SK-N-SH (cell line): ENCODE data around the gene AKR1A1. TPM values are rescaled to one million over a fixed set of nuclear protein-coding genes. Genes with fewer than 3 reads are reported as not detected.

Source experiments
- CTCF ChIA-PET: fragments of 300-600, 350-600 bp; formaldehyde crosslinking; extraction: SDS; loops from one replicate; lab custom pipeline; 2021; lab: Yijun Ruan, JAX
- POLR2A ChIA-PET: fragments of 350-600 bp; sonication (Branson Sonifier 250); formaldehyde crosslinking; extraction: SDS; loops from one replicate; lab custom pipeline; 2020; ENCODE audit warnings: antibody characterized with exemption, inconsistent platforms; lab: Yijun Ruan, JAX
- DNase-seq: peaks from one replicate; pipeline ENCODE4 v3.0.0; 2012
- H2AFZ ChIP-seq: fragments of 200-600 bp; sonication (generic); 2 replicates; pipeline ENCODE4 v1.8.1; 2016; ENCODE audit warnings: antibody characterized with exemption, mild to moderate bottlenecking, low read depth
- H3F3A ChIP-seq: fragments of 200-600 bp; sonication (generic); replicated peaks from 2 replicates; pipeline ENCODE3; 2016; ENCODE audit warnings: antibody characterized with exemption, mild to moderate bottlenecking; ENCODE audit not compliant: insufficient read depth
- H3K27ac ChIP-seq, 2 experiments: fragments of 200-500 bp in 1 of 2; fragments of 200-600 bp in 1 of 2; sonication (Bioruptor generic) in 1 of 2; sonication (generic), shearing (Covaris generic) in 1 of 2; 2 replicates each; pipeline versions ENCODE4 v1.5.1 to v1.6.1; 2014 to 2016; ENCODE audit warnings: low read depth in 2 of 2, inconsistent platforms in 1 of 2, low read length in 1 of 2, mild to moderate bottlenecking in 1 of 2, mixed read lengths in 1 of 2
- H3K27me3 ChIP-seq: fragments of 200-600 bp; sonication (generic), shearing (Covaris generic); 2 replicates; pipeline ENCODE4 v1.6.1; 2016; ENCODE audit warnings: mixed run types; ENCODE audit not compliant: insufficient read depth
- H3K36me3 ChIP-seq, 2 experiments: fragments of 200-500 bp in 1 of 2; fragments of 200-600 bp in 1 of 2; sonication (Bioruptor generic) in 1 of 2; sonication (generic) in 1 of 2; replicated peaks in 1 of 2; 2 replicates each; pipeline versions ENCODE3 to v1.5.1; 2014 to 2016; ENCODE audit warnings: low read length in 1 of 2, mild to moderate bottlenecking in 1 of 2; ENCODE audit not compliant: insufficient read depth in 2 of 2, control insufficient read depth in 1 of 2
- H3K4me1 ChIP-seq, 2 experiments: fragments of 200-500 bp in 1 of 2; fragments of 200-600 bp in 1 of 2; sonication (Bioruptor generic) in 1 of 2; sonication (generic), shearing (Covaris generic) in 1 of 2; 2 replicates each; pipeline versions ENCODE4 v1.5.1 to v1.6.1; 2014 to 2016; ENCODE audit warnings: low read depth in 1 of 2, low read length in 1 of 2, mixed run types in 1 of 2; ENCODE audit not compliant: insufficient read depth in 2 of 2, control insufficient read depth in 1 of 2
- H3K4me2 ChIP-seq: fragments of 200-600 bp; sonication (generic), shearing (Covaris generic); 2 replicates; pipeline ENCODE4 v1.6.1; 2017; ENCODE audit warnings: mixed run types
- H3K4me3 ChIP-seq, 2 experiments: fragments of 200-500 bp in 1 of 2; fragments of 200-600 bp in 1 of 2; sonication (Bioruptor generic) in 1 of 2; sonication (generic), shearing (Covaris generic) in 1 of 2; 2 replicates each; pipeline versions ENCODE4 v1.5.1 to v1.8.1; 2014 to 2016; ENCODE audit warnings: low read depth in 2 of 2, inconsistent platforms in 1 of 2, low read length in 1 of 2, mild to moderate bottlenecking in 1 of 2, mixed read lengths in 1 of 2, moderate library complexity in 1 of 2
- H3K79me2 ChIP-seq: fragments of 200-600 bp; sonication (generic); 2 replicates; pipeline ENCODE4 v1.8.1; 2017; ENCODE audit warnings: mild to moderate bottlenecking; ENCODE audit not compliant: insufficient read depth
- H3K9ac ChIP-seq: fragments of 200-600 bp; sonication (generic); 2 replicates; pipeline ENCODE4 v1.6.1; 2017; ENCODE audit warnings: mixed run types
- H3K9me2 ChIP-seq: fragments of 200-600 bp; sonication (generic); 2 replicates; pipeline ENCODE4 v1.6.1; 2017; ENCODE audit warnings: mixed run types
- H3K9me3 ChIP-seq: fragments of 200-600 bp; sonication (generic); 2 replicates; pipeline ENCODE4 v1.6.1; 2017; ENCODE audit warnings: mixed run types, mild to moderate bottlenecking, moderate library complexity
- H4K20me1 ChIP-seq: fragments of 200-600 bp; sonication (generic); 2 replicates; pipeline ENCODE4 v1.6.1; 2017; ENCODE audit warnings: mild to moderate bottlenecking, mixed run types; ENCODE audit not compliant: insufficient read depth
- CHD2 ChIP-seq: fragments of 150-350 bp; IDR thresholded peaks from 2 replicates; pipeline ENCODE4 v1.6.1; 2018; ENCODE audit warnings: low read length; ENCODE audit not compliant: partially characterized antibody
- ELF1 ChIP-seq: IDR thresholded peaks from 2 replicates; pipeline ENCODE4 v1.4.0; 2012
- EP300 ChIP-seq, 2 experiments: IDR thresholded peaks; 2 replicates each; pipeline versions ENCODE4 v1.4.0 to v1.6.1; 2012; ENCODE audit warnings: borderline replicate concordance in 1 of 2, low read depth in 1 of 2, low read length in 1 of 2
- FOSL2 ChIP-seq: IDR thresholded peaks from 2 replicates; pipeline ENCODE4 v1.4.0; 2012; ENCODE audit warnings: low read depth, mild to moderate bottlenecking, moderate library complexity, borderline replicate concordance
- GABPA ChIP-seq: IDR thresholded peaks from 2 replicates; pipeline ENCODE4 v1.4.0; 2012; ENCODE audit warnings: low read depth, mild to moderate bottlenecking
- GATA2 ChIP-seq: sonication (generic); formaldehyde crosslinking; IDR thresholded peaks from 2 replicates; pipeline ENCODE4 v1.5.0; 2020; ENCODE audit warnings: mild to moderate bottlenecking, missing genetic modification reagents
- IRF3 ChIP-seq: fragments of 150-350 bp; IDR thresholded peaks from 2 replicates; pipeline ENCODE4 v1.6.1; 2016; ENCODE audit warnings: mild to moderate bottlenecking, low read depth, low read length
- JUND ChIP-seq: IDR thresholded peaks from 2 replicates; pipeline ENCODE4 v1.4.0; 2012
- MEF2A ChIP-seq: IDR thresholded peaks from 2 replicates; pipeline ENCODE4 v1.4.0; 2012; ENCODE audit warnings: low read depth, borderline replicate concordance
- MXI1 ChIP-seq: IDR thresholded peaks from 2 replicates; pipeline ENCODE4 v1.6.1; 2012; ENCODE audit warnings: mild to moderate bottlenecking, low read depth, low read length, improper control_type of control experiment
- NFIC ChIP-seq: IDR thresholded peaks from 2 replicates; pipeline ENCODE4 v1.4.0; 2012; ENCODE audit warnings: borderline replicate concordance
- POLR2AphosphoS5 ChIP-seq: IDR thresholded peaks from 2 replicates; pipeline ENCODE4 v1.6.1; 2012; ENCODE audit warnings: low read depth, low read length
- RAD21 ChIP-seq: IDR thresholded peaks from 2 replicates; pipeline ENCODE4 v1.6.1; 2012; ENCODE audit warnings: mild to moderate bottlenecking, low read length
- RCOR1 ChIP-seq: fragments of 150-350 bp; IDR thresholded peaks from 2 replicates; pipeline ENCODE4 v1.6.1; 2017; ENCODE audit warnings: antibody characterized with exemption, low read length
- REST ChIP-seq: IDR thresholded peaks from 2 replicates; pipeline ENCODE4 v1.6.1; 2012; ENCODE audit warnings: mild to moderate bottlenecking, low read depth, low read length, moderate library complexity
- RFX5 ChIP-seq: IDR thresholded peaks from 2 replicates; pipeline ENCODE4 v1.6.1; 2012; ENCODE audit warnings: mild to moderate bottlenecking, improper control_type of control experiment, low read length
- SIN3A ChIP-seq: IDR thresholded peaks from 2 replicates; pipeline ENCODE4 v1.6.1; 2012; ENCODE audit warnings: low read depth, mild to moderate bottlenecking, low read length, moderate library complexity, borderline replicate concordance
- TCF12 ChIP-seq: IDR thresholded peaks from 2 replicates; pipeline ENCODE4 v1.4.0; 2012
- YY1 ChIP-seq: IDR thresholded peaks from 2 replicates; pipeline ENCODE4 v1.4.0; 2012; ENCODE audit warnings: low read depth, mild to moderate bottlenecking
- WGBS: methylation state at CpG from one replicate; pipeline ENCODE4 v1.1.6; 2017; ENCODE audit warnings: low lambda C conversion rate; 5-methylcytosine and 5-hydroxymethylcytosine counted together
- polyA plus RNA-seq, 3 experiments: library from polyadenylated mRNA; depleted of rRNA; stranded (reverse); fragments of >200 nt; gene quantifications; 2 replicates each; pipeline ENCODE4 v1.2.3, GENCODE V29; 2012
- TF ChIP-seq, protein P1 (sequence below): IDR thresholded peaks from 2 replicates; pipeline ENCODE4 v1.4.0; 2012; ENCODE audit warnings: low read depth
- TF ChIP-seq, protein P2 (sequence below): fragments of 200-600 bp; sonication (generic); IDR thresholded peaks from 2 replicates; pipeline ENCODE4 v1.6.1; 2017; ENCODE audit warnings: antibody characterized with exemption, mild to moderate bottlenecking, moderate library complexity

AKR1A1 gene
- polyA plus RNA-seq, 1 of the 3 experiments (the other 2 are of a cell fraction), result 156 TPM

DNA sequence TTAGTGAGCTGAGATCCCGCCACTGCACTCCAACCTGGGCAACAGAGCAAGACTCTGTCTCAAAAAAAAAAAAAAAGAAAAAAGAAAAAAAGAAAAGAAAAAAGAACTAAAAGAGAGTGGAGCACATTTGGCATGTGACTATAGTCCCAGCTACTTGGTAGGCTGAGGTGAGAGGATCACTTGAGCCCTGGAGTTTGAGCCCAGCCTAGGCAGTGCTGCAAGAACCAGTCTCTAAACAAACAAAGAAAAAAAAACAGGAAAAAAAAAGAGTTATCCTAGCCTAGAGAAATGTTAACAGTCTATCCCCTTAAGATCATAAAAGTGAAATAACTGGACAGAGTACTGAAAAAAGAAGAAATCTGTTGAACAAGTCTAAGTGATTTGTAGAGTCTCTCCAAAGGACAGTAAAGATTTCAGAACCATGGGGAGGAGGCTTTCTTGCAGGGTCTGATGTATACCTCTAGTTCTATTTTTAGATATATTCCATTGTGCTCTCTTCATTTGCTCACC lies 24.4 kb upstream of the AKR1A1 start:
- Histone ChIP-seq H3K36me3 (no peaks in the 10 kb centered on the region), H3F3A (no peaks in the 10 kb centered on the region), H3K27me3 (no peaks in the 10 kb centered on the region), H2AFZ (0 out of 2 replicates have a peak overlapping the region, but pooled peaks have one; percentile 8), H3K9me2 (no peaks in the 10 kb centered on the region), H3K4me1 (peaks cover 4 to 6% of the 10 kb centered on the region in 2 experiments; a peak in 2 of 4 replicates), H4K20me1 (no peaks in the 10 kb centered on the region), H3K9me3 (no peaks in the 10 kb centered on the region), H3K4me2 (no peak overlapping the region), H3K4me3 (no peak overlapping the region), H3K9ac (no peak overlapping the region), H3K27ac (no peak overlapping the region), H3K79me2 (peaks cover 5% of the 10 kb centered on the region; the same call in 1 of the 2 replicates)
- no peak for DNase-seq
- WGBS, result 100% methylated on average over 1 of the region's 1 CpG
- ChIA-PET POLR2A (no interaction called here), CTCF (interaction anchor here (1.6 kb wide), 1 partner anchor 44 kb away, joined by 6 read pairs; no protein-coding TSS in a partner anchor)
- TF ChIP-seq EP300 (IDR thresholded peaks at IDR 0.05; ENCODE audit: borderline replicate concordance in 1 of 2, low read depth in 1 of 2, low read length in 1 of 2) (no peak), TCF12 (no peak), ELF1 (no peak), YY1 (no peak), GATA2 (no peak), GABPA (no peak), POLR2AphosphoS5 (no peak), RCOR1 (no peak), MXI1 (no peak), CHD2 (no peak)

GRCh38 chr1:45530632-45531135 lies 19.9 kb upstream of the AKR1A1 start:
- WGBS, result 99% methylated on average over 11 of the region's 11 CpGs
- Histone ChIP-seq H3K9me2 (no peaks in the 10 kb centered on the region), H3K4me1 (no peaks in the 10 kb centered on the region; a peak in 1 of 4 replicates), H3F3A (no peaks in the 10 kb centered on the region), H3K79me2 (no peaks in the 10 kb centered on the region), H4K20me1 (no peaks in the 10 kb centered on the region), H3K4me3 (no peak overlapping the region), H3K27ac (no peak overlapping the region), H2AFZ (no peak overlapping the region), H3K4me2 (no peak overlapping the region), H3K9ac (no peak overlapping the region), H3K9me3 (no peaks in the 10 kb centered on the region), H3K27me3 (no peaks in the 10 kb centered on the region), H3K36me3 (no peaks in the 10 kb centered on the region)
- DNase-seq, result no peak
- POLR2A ChIA-PET, result interaction anchor here (1.0 kb wide), 1 partner anchor 9 kb away, joined by 6 read pairs; the partner anchor contains the start of gene PRDX1
- CTCF ChIA-PET, result no interaction called here
- TF ChIP-seq, protein P1, sequence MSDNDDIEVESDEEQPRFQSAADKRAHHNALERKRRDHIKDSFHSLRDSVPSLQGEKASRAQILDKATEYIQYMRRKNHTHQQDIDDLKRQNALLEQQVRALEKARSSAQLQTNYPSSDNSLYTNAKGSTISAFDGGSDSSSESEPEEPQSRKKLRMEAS, result no peak
- TF ChIP-seq SIN3A (no peak), CHD2 (no peak), ELF1 (no peak), FOSL2 (no peak), IRF3 (no peak), JUND (no peak), MEF2A (no peak), REST (no peak), POLR2AphosphoS5 (no peak), RFX5 (no peak), NFIC (no peak), YY1 (no peak), RCOR1 (no peak), RAD21 (no peak)
- TF ChIP-seq, protein P2, sequence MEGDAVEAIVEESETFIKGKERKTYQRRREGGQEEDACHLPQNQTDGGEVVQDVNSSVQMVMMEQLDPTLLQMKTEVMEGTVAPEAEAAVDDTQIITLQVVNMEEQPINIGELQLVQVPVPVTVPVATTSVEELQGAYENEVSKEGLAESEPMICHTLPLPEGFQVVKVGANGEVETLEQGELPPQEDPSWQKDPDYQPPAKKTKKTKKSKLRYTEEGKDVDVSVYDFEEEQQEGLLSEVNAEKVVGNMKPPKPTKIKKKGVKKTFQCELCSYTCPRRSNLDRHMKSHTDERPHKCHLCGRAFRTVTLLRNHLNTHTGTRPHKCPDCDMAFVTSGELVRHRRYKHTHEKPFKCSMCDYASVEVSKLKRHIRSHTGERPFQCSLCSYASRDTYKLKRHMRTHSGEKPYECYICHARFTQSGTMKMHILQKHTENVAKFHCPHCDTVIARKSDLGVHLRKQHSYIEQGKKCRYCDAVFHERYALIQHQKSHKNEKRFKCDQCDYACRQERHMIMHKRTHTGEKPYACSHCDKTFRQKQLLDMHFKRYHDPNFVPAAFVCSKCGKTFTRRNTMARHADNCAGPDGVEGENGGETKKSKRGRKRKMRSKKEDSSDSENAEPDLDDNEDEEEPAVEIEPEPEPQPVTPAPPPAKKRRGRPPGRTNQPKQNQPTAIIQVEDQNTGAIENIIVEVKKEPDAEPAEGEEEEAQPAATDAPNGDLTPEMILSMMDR, result no peak
